Stomach smooth muscle (tissue), 2 donors: ENCODE data around the gene CCDC9.

Experiments
- H3K27ac ChIP-seq: one replicate; pipeline ENCODE4 v1.7.0; 2013; ENCODE audit warnings: mild to moderate bottlenecking, low read length, inconsistent platforms
- H3K27me3 ChIP-seq, 2 donors: one replicate each; pipeline ENCODE4 v1.7.0; 2013; ENCODE audit warnings: low read length in 2 of 2; ENCODE audit not compliant: insufficient read depth in 2 of 2, control insufficient read depth in 1 of 2
- H3K36me3 ChIP-seq, 2 donors: one replicate each; pipeline ENCODE4 v1.7.0; 2013; ENCODE audit warnings: low read length in 2 of 2; ENCODE audit not compliant: control insufficient read depth in 2 of 2, insufficient read depth in 2 of 2
- H3K4me1 ChIP-seq: one replicate; pipeline ENCODE4 v1.7.0; 2013; ENCODE audit warnings: low read length; ENCODE audit not compliant: control insufficient read depth, insufficient read depth
- H3K4me3 ChIP-seq, 2 donors: one replicate each; pipeline ENCODE4 v1.7.0; 2013; ENCODE audit warnings: low read length in 2 of 2
- H3K9ac ChIP-seq, 2 donors: one replicate each; pipeline ENCODE4 v1.7.0; 2013; ENCODE audit warnings: low read length in 2 of 2, mild to moderate bottlenecking in 1 of 2
- H3K9me3 ChIP-seq, 2 donors: one replicate each; pipeline ENCODE4 v1.7.0; 2013; ENCODE audit warnings: low read length in 2 of 2; ENCODE audit not compliant: control insufficient read depth in 2 of 2
- donor health status: healthy.
- donor health status: Pancreatic carcinoma.

CCDC9 gene

GRCh38 chr19:47319923-47320871 is 63.9 kb downstream of the CCDC9 start:
- Histone ChIP-seq H3K4me1 (no peaks in the 10 kb centered on the region), H3K27ac (no peak overlapping the region), H3K36me3 (no peaks in the 10 kb centered on the region), H3K27me3 (peaks cover 0 to 15% of the 10 kb centered on the region in 2 donors), H3K4me3 (no peak overlapping the region), H3K9ac (no peak overlapping the region), H3K9me3 (no peaks in the 10 kb centered on the region)
